Measurements from ENCODE around the gene FGFRL1.

The FGFRL1 gene

DNA sequence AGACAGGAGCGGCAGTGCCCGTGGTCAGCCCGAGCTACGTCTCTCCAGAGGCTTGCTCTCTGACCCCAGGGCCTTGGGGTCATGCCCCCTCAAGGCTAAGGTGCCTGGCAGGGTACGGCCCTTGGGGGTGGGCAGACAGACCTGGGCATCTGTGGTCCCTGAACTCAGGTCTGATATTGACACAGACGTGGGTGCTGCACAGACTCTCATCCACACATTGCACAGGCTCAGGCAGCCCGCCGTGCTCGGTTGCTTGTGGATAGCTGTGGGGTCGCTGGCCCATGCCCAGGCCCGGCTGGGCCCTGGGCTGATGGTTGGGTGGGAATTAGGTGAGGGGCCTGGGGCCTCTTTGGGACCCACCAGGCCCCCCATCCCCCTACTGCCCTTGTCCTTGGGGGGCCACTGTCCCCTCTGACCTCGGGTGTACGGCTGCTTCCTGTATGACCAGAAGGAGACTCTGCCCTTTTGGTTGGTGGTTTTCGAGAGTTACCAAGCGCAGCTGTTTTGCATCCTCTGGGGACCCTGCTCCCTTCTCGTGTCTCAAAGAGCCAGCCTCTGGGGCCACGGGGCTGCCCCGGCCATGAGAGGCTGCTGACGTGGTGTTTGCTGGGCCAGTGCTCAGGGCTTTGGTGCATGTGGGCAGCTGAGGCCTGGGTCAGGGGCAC, 10.1 kb downstream of the FGFRL1 start:
- no peak overlapping the region for H3K4me3 ChIP-seq (ENCODE audit: low read depth, low read length)

DNA sequence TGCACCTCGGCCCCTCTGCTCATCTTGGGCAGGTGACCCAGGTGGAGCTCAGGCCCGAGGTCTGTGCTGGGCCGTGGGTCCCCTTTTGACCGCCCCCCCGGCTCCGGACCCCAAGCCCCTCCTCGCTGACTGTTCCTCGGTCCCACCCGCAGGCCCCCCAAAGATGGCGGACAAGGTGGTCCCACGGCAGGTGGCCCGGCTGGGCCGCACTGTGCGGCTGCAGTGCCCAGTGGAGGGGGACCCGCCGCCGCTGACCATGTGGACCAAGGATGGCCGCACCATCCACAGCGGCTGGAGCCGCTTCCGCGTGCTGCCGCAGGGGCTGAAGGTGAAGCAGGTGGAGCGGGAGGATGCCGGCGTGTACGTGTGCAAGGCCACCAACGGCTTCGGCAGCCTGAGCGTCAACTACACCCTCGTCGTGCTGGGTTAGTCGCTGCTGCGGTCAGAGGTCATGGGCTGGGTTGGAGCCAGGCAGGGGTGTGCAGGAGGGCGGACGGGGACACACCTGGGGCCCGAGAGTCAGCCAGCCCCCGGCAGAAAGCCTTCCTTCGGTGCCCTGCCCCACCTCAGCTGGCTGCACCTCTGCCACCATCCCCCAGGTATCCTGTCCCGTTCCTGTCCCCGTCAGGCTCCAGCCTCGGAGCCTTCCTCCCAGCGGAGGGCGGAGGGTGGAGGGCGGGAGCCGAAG, 10.8 kb downstream of the FGFRL1 start:
- no peak overlapping the region for H3K4me3 ChIP-seq (ENCODE audit: low read depth, low read length)

DNA sequence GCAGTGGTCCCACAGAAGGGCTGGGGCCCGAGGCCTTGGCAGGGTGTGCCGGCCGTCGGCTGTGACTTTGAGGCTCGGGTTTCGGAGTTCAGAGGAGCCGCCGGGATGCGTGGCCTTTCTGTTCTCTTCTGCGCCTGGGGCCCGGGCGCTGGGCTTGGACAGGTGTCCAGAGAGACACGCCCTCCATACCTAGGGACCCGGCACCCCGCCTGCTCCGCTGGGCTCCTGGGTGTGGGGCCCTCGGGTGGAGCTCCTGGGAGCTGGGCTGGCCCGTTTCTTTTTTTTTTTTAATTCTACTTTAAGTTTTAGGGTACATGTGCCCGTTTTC, 11.3 kb downstream of the FGFRL1 start:
- no peak overlapping the region for H3K4me3 ChIP-seq (ENCODE audit: low read depth, low read length)

DNA sequence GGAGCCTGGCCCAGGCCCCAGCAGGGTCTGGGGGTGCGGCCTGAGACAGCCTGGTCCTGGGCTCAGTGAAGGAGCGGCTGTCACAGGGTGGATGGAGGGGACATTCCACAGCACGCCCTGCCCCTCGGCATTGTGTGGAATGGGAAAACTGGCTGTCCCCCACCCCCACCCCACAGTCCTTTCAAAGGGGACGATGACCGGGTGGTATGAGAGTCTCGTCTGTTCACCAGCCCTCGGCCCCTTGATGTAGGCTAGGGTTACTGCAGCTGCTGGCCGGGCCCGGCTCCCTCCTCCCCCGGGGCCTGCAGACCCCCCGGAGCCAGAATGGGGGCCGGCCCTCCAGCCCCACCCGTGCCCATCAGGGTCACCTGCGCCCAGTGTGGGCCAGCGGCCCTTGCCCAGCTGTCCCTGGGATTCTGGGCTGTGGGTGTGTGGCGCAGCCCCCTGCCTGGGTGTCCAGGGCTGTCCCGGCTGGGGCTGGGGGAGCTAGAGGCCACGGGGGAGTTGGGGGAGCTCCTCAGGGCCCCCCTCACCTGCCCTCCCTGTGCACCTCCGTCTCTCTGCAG, 11.7 kb downstream of the FGFRL1 start:
- H3K4me3 ChIP-seq (ENCODE audit: low read depth, low read length): no peak overlapping the region

DNA sequence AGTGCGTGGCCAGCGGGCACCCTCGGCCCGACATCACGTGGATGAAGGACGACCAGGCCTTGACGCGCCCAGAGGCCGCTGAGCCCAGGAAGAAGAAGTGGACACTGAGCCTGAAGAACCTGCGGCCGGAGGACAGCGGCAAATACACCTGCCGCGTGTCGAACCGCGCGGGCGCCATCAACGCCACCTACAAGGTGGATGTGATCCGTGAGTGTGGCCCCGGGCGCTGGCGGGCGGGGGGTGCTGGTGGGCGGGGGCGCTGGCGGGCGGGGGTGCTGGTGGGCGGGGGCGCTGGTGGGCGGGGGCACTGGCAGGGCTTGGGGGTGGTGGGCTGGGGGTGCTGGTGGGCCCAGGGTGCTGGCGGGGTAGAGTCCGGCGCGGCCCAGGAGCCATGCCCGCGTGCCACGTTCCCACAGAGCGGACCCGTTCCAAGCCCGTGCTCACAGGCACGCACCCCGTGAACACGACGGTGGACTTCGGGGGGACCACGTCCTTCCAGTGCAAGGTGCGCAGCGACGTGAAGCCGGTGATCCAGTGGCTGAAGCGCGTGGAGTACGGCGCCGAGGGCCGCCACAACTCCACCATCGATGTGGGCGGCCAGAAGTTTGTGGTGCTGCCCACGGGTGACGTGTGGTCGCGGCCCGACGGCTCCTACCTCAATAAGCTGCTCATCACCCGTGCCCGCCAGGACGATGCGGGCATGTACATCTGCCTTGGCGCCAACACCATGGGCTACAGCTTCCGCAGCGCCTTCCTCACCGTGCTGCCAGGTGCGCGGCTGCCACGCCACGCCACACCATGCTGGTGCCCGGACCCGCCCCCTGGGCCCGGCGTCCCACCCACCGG, 12.7 kb downstream of the FGFRL1 start:
- no peak overlapping the region for H3K4me3 ChIP-seq (ENCODE audit: low read depth, low read length)

DNA sequence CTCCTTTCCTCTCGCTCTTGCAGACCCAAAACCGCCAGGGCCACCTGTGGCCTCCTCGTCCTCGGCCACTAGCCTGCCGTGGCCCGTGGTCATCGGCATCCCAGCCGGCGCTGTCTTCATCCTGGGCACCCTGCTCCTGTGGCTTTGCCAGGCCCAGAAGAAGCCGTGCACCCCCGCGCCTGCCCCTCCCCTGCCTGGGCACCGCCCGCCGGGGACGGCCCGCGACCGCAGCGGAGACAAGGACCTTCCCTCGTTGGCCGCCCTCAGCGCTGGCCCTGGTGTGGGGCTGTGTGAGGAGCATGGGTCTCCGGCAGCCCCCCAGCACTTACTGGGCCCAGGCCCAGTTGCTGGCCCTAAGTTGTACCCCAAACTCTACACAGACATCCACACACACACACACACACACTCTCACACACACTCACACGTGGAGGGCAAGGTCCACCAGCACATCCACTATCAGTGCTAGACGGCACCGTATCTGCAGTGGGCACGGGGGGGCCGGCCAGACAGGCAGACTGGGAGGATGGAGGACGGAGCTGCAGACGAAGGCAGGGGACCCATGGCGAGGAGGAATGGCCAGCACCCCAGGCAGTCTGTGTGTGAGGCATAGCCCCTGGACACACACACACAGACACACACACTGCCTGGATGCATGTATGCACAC, 13.6 kb downstream of the FGFRL1 start:
- no peak overlapping the region for H3K4me3 ChIP-seq (ENCODE audit: low read depth, low read length)

DNA sequence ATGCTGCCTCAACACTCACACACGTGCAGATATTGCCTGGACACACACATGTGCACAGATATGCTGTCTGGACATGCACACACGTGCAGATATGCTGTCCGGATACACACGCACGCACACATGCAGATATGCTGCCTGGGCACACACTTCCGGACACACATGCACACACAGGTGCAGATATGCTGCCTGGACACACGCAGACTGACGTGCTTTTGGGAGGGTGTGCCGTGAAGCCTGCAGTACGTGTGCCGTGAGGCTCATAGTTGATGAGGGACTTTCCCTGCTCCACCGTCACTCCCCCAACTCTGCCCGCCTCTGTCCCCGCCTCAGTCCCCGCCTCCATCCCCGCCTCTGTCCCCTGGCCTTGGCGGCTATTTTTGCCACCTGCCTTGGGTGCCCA, 14.7 kb downstream of the FGFRL1 start:
- H3K4me3 ChIP-seq (ENCODE audit: low read depth, low read length): no peak overlapping the region

DNA sequence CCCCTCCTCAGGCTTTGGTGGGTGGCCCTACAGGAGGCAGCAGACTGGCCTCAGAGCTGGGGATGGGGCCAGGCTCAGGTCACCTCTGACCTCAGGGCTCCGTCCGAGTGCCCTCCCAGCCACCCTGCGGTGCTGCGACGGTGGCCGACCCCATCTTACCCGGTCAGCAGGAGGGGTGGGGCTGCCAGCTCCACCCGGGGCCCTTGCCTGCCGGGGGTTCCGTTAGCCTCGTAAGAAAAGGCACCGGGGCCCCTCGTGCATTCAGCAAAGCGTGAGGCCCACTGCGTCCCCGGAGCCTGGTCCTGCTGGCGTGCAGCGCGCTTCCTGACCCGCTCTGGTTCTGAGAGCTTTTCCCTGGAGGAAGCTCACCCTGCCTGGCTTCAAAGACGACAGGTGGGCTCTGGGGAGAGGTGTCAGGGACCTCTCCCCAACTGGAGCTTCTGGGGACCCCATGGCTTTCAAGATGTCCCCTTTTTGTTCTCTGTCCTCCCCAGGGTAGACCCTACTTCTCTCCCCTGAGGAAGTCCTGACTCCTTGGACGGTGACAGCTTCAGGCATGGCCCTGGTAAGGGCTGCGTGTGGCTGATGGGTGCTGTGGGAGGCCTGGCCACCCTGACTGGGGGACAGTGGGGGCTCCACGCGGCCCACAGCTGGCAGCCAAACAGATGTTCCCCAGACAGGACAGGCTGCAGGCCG, 15.9 kb downstream of the FGFRL1 start:
- no peak overlapping the region for H3K4me3 ChIP-seq (ENCODE audit: low read depth, low read length)

DNA sequence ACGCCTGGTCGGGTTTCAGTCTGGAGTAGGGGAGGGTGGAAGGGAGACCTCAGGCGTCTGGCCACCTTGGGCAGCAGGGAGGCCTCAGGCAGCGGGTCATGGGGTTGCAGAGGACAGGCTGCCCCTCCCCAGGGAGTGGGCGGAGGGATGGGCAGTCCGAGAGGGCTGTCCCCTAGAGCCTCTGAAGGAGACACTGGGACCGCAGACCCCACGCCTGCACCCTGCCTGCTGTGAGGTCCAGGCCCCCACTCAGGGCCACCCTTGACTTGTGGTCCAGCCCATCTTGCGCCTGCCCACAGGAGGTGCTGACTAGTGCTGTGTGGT, 16.5 kb downstream of the FGFRL1 start:
- H3K4me3 ChIP-seq (ENCODE audit: low read depth, low read length): no peak overlapping the region

DNA sequence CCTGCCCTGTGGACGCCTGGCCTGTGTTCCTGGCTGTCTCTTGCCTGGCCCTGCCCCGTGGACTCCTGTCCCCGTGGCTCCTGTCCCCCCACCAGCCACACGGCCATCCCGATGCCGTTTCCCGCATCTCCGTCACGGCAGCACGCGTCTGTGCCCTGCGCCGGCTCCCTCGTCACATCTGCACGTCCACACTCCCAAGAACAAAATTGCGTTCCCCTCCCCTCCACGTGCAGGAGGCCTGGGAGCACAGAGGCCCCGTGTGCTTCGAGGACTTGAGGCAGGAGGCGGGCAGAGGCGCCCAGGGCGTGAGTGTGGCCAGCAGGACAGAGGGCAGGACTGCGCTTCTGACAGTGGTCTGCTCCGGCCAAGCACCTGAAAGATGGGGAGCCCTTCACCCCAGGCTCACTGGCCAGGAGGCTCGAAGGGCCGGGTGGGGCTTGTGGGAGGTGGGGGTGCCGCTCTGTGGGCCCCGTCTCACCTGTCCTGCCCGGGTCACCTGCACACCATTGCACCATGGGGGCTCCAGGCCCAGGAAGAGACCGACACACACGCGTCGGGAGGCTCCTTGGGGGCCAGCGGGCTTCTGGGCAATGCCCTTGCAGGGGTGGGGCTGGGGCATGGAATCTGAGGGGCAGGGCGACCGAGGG, 17.3 kb downstream of the FGFRL1 start:
- H3K4me3 ChIP-seq (ENCODE audit: low read depth, low read length): no peak overlapping the region

DNA sequence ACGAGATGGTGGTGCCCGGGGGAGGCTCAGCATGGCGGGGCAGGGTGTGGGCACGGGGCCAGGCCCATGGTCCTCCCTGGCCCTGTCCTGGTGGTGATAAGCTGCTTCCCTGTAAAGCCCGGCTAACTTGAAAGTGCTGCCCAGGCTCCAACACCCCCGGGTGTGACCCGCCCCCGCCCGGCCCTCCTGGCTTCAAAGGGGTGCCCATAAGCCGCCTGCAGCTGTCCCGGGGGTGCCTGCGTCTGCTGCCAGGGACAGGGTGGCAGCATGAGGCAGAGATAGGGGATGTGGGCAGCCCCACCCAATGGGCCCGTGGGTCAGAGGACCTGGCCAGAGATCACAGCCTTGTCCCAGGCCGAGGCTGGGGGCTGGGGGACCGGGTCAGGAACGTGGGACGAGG, 18.1 kb downstream of the FGFRL1 start:
- no peak overlapping the region for H3K4me3 ChIP-seq (ENCODE audit: low read depth, low read length)

DNA sequence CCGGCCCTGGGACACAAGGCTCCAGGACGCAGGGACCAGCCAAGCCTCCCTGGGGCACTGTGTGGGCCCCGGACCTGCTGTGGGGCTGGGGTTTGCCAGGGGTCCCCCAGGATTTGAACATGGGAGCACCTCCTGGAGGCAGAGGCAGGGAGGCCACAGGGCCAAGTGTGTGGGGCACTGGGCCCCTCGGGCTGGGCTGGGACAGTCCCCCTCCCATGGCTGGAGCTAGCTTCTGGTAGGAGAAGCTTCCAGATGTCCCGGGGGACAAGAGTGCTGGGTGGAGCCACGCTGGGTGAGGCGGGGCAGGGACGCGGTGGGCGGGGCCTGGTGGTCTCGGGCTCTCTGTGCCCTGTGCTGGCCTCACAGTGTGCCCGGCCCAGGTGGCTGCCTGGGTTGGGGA, 18.6 kb downstream of the FGFRL1 start:
- H3K4me3 ChIP-seq (ENCODE audit: low read depth, low read length): no peak overlapping the region

DNA sequence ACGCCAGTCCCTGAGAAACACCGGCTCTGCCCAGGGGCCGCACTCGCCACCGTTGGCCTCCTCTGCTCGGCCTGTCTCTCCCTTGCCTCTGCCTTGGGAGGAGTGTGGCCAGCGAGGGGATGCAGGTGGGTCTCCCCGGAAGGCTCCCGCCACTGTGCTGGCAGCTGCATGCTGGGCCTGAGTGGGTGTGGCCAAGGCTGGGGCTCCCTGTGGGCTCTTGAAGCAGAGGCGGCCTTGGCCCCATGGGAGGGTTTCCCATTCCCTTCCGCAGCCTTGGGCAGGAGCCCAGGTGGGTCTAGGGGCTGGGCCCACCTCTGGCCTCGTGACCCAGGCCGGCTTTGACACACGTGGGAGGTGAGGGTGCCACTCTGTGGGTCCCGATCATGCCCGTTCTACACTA, 19.1 kb downstream of the FGFRL1 start:
- H3K4me3 ChIP-seq (ENCODE audit: low read depth, low read length): no peak overlapping the region

DNA sequence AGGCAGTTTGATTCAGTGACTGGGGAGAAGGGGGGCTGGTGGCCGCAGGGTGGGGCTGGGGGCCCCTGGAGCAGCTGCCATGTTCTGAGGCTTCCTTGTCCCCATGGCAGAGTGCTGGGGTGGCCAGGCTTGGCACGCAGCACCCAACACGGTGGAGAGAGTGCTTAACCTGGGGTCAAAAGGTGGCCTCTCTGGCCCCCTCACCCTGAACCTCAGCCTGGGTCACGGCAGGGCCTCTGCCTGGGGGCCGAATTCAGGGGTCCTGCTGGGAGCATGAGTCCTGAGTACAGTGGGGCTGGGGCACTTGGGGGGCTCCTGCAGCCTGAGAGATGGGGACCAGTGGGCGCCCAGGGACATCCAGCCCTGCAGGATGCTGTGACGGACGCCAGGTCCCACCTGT, 19.9 kb downstream of the FGFRL1 start:
- H3K4me3 ChIP-seq (ENCODE audit: low read depth, low read length): no peak overlapping the region

DNA sequence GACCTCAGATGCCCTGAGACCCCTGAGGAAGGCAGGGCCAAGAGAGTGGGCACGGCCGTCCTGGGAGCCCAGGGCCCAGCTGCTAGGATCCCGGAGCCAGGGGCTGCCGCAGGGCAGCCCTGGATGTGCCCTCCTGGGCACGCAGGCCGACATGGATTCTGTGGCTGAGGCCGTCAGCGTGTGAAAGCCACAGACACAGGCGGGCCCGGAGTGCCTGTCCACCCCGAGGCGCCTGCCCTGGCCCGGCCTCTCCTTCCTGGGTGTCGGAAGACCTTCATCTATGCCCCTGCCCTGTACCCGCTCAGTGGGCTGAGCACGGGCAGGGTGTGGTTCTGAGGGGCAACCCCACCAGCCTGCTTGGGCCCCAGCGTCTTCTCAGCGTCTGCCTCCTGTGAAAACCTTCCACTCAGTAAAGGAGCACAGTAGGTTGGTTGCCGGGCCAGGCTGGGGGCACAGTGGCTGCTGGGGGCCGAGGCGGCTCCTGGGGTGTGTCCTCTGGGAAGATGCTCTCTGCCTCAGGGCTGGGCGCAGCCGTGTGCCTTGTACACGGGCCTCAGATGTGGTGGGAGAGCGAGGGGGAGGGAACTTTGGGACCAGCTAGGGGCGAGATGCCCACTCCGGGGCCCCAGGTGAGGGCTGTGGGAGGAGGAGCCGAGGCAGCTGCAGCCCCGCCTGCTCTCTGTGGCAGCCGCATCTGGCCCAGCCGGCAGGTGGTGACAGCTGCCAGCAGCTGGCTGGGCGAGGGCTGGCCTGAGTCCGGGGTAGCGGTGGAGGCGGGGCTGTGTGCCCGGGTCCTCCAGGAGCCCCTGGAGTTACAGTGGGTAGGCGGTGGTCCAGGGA, 20.8 kb downstream of the FGFRL1 start:
- H3K4me3 ChIP-seq (ENCODE audit: low read depth, low read length): no peak overlapping the region

DNA sequence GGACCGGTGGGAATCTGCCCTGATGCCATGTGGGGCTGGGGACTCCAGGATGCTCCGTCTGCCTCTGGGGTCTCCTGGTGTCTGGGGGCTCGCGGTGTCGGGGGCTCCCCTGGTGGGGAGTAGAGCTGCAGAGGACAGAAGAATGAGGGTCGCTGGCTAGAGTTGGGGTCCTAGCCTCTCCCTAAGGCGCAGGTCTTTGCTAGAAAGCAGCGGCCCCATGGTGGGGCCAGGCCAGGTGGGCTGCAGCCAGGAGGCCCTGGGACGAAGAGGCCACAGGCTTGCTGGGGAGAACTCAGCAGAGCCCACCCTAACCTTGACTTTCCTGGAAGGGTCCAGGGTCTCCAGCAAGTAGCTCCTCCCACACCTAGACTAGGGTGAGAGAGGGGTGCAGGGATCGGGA, 21.4 kb downstream of the FGFRL1 start:
- H3K4me3 ChIP-seq (ENCODE audit: low read depth, low read length): no peak overlapping the region

DNA sequence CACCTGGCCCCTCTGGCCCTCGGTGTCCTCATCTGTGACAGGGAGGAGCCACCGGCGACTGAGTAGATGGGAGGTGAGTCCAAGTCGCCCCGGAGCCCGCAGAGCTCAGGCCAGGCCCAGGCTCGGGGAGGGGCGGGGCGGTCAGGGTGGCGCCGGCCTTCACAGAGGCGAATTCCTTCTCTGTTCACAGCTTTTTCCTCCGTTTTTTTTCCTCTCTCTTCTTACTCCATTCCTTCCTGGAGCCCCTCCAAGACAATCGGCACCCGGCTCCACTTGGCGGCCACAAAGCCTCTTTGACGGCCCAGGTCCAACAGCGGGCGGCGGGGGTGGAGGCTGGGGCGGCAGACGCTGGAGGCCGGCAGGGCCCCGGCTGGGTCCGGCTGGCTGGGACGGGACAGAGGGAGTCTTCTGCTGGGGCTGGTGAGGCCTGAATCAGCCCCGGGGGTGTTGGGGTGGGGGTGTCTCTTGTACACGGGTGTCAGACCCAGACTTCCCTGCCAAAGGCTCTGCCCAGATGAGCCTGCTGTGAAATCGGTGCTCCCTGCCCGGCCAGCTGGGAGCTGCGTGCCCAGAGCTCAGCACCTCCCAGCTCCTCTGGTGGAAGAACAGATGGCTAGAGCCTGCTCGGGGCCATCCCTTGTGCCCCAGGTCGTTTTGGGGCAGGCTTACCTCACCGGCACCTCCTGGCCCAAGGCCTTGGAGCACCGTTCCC, 22.6 kb downstream of the FGFRL1 start:
- no peak overlapping the region for H3K4me3 ChIP-seq (ENCODE audit: low read depth, low read length)

DNA sequence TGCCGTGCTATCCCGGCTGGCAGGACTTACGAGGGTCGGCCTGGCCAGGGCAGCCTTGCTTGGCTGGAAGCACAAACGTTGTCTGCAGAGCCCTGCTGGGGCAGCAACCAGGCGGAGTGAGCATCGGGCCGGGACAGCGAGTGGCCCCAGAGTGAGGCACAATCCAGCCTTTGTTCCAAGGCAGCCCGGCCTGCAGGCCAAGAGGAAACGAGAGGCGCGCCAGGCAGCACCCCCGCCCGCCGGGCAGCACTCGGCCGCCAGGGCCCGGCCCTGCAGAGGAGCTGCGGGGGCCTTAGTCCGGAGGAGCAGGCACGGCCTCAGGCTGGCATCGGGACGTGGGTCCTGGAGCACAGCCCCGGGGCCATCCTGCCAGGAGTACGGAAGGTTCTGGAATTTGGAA, 24.1 kb downstream of the FGFRL1 start:
- H3K4me3 ChIP-seq (ENCODE audit: low read depth, low read length): no peak overlapping the region

DNA sequence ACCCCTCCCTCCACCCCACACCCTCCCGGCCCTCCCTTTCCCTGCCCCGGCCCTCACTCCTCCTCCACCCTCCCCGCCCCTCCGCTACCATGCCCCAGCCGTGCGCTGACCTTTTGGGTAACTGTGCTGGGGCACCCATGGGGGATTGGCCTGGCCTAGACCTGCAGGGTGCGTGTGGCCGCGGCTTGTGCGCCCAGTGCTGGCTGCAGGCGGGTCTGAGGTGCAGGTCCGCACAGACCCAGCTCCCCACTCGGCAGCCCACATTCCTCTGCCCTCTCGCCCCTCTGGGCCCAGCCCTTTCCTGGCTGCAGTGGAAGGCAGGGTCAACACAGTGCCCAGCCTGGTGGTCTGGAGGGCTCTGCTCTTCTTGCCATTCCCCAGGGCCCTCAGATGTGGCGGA, 24.7 kb downstream of the FGFRL1 start:
- no peak overlapping the region for H3K4me3 ChIP-seq (ENCODE audit: low read depth, low read length)

Measured in iPS-11a (cell line).